HT-29 (cell line): Measurements from ENCODE around the gene CEP295NL. TPM values are rescaled to one million over a fixed set of nuclear protein-coding genes. Genes with fewer than 3 reads are reported as not detected.
"Not testable (repeated sequence)": the region's sequence is repeated elsewhere in the genome, so short reads cannot be mapped to it uniquely, and the experiment has no call there.

Source experiments
- DNase-seq: peaks from one replicate; pipeline ENCODE4 v3.0.0-alpha.2; 2015; ENCODE audit warnings: low spot score
- total RNA-seq: library from RNA; depleted of rRNA; stranded (reverse); fragments of >200 nt; shearing (Covaris generic); gene quantifications from 2 replicates; pipeline ENCODE4 v1.2.3, GENCODE V29; 2014

The CEP295NL gene
- total RNA-seq, 1 experiment from 2014 or later = 2.1 TPM

DNA sequence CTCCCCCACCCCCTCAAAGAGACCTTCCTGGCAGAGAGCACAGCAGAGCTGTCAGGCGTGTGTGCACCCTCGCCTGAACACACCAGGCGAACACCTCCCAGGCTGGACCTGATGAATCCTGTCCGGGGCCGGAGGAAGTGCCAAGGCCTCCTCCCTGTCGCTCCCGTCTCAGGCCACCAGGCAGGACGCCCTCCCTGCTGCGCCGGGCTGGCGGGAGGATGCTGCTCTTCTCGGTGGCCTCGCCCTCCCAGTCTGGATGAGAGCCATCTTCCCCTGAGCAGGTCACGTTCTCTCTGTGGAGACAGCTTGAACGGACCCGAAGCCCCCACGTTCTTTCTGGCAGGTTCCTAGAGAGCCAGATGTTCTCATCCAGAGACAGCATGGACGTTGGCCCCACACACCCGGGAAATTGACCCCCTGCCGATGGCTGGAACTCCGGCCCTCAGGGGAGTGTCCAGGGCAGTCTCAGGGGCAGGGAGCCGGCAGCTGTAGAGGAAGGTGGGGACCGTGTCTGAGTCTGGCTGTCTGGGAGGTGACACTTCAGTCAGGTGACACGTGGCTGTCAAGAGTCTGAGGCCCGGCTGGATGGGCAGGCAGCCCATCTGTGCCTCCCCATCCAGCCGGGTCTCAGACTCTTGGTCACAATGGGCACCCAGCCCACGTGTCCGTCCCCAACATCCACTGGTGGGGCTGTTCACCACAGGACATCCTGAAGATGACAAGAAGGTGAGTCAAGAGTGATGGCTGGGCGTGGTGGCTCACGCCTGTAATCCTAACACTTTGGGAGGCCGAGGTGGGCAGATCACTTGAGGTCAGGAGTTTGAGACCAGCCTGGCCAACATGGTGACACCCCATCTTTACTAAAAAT, 27.1 kb upstream of the CEP295NL start:
- no peak for DNase-seq

DNA sequence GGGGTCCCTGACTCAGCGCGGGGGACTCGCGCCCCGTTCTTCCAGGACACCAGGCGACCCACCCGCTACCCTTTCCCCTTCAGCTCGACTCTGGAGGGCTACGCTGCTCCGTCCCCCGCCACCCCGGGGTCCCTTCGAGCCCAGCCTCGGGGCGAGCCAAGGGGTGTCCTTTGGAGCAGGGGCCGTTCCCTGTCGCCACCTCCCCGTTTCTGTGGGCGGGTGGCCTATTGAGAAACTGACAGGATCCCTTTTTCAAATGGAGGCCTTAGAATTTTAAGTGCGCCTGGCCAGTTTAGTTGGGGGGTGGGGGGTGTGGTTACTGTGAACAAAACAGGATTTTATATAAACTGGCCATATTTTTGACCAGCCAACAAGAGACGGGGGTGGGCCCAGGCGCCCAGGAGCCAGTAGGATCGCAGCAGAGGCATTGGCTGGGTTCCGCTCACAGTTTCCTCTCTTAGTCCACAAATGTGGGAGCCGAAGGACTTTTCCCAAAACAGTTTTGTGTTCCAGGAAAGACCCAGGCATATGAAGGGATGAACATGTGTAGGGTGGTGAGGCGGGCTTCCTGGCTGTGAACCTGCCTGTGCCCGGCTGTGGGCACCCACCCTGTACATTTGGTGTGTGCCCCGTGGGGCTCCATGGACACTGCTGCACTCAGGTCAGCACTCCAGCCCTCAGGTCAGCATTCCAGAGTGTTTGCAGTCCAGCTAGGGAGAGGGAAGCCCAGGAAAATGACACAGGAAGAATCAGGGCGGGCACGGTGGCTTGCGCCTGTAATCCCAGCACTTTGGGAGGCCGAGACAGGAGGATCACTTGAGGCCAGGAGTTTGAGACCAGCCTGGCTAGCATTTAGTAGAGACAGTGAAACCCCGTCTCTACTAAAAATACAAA, 22.9 kb upstream of the CEP295NL start:
- no peak for DNase-seq

GRCh38 chr17:78925234-78925633, 22.2 kb upstream of the CEP295NL start, which contains the start of gene TIMP2:
Gene TIMP2, minus strand, starts transcription at chr17:78925387. Its CDS starts 299 bp downstream, at chr17:78925088.
- peak; percentile 64 for DNase-seq

GRCh38 chr17:78924481-78925151, 21.6 kb upstream of the CEP295NL start:
- no peak for DNase-seq

DNA sequence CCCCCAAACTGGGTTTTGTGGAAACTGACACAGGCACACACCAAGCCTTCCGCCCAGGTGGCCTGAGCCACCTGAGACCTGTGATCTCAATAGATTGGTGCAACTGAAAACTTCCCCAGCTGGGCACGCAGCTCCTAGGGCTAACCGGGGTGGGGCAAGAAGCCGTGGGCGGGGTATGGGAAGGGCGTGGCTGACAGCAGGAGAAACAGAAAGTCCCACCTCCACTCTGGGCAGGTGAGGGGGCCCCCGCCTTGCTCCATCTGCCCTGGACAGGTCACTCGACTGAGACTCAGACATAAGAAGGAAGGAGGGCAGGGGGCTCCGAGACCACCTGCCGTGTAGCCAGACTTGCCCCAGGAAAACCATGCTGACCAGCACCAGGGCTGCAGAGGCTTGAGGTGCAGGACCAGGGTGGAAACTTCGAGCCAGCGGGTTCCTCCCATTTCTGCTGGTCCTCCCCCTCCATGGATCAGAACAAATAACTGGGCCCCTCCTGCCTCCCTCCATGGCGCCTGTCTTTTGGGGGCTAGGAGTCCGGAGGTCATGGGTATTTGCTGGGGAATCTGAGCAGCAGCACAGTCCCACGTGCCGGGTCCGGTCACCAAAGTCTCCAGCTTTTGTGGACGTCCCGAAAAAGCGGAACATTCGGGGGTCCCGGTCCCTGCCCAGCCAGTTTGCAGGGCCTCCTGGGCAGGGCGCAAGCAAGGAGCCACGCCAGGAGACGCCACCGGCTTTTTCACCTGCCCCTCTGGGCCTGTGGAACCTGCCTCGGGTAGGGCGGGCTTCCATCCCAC, 20.9 kb upstream of the CEP295NL start:
- peak; percentile 86 for DNase-seq

GRCh38 chr17:78922816-78923498, 20.0 kb upstream of the CEP295NL start:
- DNase-seq = no peak

DNA sequence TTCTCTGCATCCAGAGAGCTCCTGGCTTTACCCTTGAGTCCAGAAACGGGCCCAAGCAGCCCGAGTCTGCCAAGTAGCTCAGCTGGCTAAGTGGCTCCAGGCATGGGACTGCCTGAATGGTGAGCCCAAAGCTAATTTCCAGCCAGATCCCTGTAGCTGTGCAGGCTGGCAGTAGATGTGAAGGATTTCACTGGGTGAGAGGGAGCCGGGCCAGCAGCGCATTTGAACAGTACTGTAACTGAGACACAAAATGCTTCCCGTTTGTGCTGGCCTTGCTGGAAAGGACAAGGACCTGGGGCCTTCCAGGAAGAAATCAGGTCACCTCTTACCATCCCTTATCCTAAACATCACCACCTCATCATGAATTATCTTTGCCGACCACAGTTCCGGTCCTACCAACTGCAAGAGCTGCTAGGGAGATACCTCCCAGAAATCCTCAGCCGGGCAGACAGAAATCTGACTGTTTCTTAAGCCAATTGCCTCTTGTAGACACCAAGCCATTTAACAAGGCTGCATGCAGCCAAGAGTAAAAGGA, 18.5 kb upstream of the CEP295NL start:
- no peak for DNase-seq

DNA sequence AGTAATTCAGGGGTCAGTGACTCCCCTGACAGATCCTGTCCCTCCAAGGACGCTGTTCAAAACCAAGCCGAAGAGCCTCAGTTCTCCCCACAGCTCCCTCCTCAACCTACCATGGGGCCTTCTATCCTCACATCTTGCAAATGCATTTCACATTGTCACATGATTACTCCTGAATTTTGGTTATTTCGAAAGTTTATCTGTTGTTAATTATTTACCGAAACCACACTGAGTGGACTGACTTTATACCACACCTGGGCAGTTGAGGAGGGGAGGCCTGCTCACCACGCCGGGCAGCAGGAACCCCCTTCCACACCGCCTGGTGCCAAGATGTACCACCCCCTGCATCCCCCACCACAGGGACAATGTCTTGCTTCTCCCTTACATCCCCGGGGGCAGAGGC, 17.5 kb upstream of the CEP295NL start:
- no peak for DNase-seq

DNA sequence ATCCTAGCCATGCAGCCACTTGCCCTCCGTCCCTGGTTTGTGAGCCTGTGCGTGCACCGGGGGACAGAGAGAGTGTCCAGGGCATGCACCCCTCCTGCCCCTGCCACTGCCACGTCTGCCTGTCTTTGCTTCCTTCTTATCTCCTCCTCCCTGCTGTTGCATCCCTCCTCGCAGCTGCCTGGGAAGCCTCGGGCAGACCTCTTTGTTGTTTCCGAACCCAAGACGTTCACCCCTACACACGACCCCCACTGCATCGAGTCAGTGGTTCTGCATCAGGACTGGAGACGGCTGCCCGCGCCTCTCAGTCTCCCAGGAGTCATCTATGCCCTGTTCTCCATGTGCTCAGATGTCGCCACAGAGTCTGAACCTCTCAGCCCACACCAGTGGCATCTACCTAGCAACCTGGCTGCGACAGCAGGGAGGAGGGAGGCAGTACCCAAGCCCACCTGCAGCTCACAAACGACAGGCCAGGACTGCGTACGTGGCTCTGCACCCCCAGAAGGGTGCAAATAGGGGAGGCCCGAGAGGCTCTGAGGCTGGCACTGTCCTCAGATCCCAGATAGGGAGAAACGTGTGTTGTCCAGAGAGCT, 17.0 kb upstream of the CEP295NL start:
- DNase-seq = no peak

DNA sequence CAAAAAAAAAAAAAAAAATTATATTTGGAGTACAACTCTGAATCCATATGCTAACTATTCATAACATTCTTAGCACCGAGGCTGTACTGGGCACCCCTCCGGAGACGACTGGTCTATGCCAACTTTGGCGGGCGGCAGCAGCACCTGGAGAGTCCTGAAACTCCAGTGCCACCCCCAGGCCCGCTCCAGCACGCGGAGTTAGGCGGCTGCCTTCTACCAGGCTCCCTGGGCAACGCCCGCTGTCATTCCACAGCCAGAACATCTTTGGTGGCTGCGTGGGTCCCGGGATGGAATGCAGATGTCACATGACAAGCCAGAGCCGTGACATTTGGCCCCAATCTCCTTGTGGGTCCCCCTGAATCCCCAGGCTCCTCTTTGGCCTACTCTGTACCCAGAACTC, 16.0 kb upstream of the CEP295NL start:
- no peak for DNase-seq

- no peak for DNase-seq
Measured at GRCh38 chr17:78917451-78918275, 14.7 kb upstream of the CEP295NL start.

- peak; percentile 68 for DNase-seq
Measured at GRCh38 chr17:78915872-78916632, 13.1 kb upstream of the CEP295NL start.

DNA sequence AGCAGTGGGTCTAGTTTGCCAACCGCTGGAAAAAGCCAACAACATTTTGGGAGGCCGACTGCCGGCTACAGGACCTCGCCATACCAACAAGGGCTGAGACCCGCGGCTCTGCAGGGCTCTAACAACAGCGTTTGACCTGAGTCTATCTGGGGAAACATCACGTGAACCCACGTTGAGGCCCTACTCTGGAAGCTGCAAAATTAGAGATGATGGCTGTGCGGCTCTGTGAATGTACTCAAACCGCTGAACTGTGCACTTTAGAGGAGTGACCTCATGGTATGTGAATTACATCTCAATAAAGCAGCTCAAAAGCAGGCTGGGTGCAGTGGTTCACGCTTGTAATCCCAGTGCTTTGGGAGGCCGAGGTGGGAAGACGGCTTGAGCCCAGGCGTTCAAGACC, 10.1 kb upstream of the CEP295NL start:
- no peak for DNase-seq

DNA sequence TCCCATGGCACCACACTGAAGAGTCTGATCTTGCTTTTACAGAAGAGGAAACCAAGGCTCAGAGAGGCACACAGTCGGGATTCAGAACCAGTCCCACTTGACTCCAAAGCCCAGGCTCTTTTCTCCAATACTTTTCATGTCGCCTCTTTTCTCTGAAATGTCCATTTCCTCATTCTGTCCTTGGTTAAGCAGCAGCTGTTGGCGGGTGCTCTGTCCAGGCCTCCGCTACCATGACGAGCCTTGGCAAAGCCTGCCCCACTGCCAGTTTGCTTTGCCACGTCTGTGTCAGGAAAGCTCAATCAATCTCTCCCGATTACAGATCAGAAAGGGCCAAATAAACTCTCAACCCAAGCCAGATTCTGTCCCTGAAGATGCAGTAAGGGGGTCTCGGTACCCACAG, 9.1 kb upstream of the CEP295NL start:
- DNase-seq = no peak

- DNase-seq = not testable (repeated sequence)
Measured at GRCh38 chr17:78911543-78911942, 8.5 kb upstream of the CEP295NL start.

DNA sequence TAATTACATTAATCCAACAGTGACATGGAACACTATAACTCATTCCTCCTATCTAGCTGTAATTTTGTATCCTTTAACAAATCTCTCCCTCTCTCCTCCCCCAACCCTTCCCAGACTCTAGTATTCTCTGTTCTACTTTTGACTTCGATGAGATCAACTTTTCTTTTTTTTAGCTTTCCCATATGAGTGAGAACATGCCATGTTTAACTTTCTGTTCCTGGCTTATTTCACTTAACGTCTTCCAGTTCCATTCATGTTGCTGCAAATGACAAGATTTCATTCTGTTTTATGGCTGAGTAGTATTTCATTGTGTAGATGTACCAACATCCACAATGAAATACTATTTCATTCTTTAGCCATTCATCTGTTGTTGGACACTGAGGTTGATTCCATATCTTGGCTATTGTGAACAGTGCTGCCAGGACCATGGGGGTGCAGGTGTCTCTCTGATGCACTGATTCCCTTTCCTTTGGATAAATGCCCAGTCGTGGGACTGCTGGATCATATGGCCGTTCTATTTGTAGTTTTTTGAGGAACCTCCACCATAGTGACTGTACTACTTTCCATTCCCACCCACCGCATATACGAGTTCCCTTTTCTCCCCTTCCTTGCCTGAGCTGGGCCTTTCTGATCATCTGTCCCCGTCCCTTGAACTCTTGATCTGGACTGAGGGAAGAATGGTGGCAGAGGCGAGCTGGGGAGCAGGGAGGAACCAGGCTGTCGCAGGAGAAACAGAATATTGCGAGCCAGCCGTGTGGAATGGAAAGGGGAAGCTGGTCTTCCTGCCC, 7.7 kb upstream of the CEP295NL start:
- no peak for DNase-seq

DNA sequence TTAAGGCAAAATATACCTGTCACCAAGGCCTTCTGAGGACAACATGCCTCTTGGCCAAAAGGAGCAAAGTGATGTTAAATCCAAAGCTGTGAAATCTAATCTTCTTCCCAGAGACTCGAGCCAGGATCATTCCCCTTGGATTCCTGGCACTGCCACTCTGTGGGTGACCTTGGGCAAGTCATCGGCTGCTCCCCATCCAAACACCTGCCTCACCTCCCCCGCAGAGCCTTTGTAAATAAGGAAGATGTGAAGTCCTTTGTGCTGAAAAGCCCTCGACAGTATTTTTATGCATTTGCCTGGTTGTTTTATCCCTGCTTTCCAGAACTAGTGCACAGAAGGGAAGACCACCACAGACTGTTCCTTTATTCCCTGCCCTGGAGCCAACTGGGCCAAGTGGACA, 5.4 kb upstream of the CEP295NL start:
- no peak for DNase-seq
